ENCODE measurements around the gene LGALS4. TPM values are rescaled to one million over a fixed set of nuclear protein-coding genes. Genes with fewer than 3 reads are reported as not detected.

Gene LGALS4
- total and polyA plus RNA-seq, 9 of the 15 experiments (the other 6 are each of a cell fraction or from before 2014, with no cell fraction given), result 0.08 to 1.1 (median 0.30) TPM; not detected in 3

DNA sequence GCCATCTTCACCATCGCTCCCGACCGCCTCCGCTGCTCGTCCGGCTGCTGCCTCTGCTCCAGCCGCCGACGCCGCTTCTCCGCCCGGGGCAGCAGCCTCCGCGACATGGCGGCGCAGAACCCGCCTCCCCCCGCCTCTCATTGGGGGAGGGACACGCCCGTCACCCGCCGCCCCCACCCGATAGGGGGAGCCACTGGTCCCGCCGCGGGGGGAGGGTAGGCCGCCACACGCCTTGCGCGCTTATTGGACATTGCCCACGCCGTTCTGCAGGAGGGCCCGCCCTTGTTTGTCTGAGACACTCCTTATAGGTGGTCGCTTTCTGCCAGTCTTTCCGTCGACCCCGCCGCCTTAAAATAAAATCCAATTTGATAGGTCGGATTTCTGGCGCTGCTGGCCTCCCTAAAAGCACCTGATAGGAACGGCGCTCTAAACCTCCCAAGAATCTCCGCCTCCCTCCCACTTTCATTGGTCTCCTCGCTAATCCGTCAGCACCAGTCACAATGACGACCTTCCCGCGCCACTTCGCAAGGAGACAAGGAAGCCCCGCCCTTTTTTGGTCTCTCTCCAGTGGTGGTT lies 37.2 kb upstream of the LGALS4 start, which contains the start of gene HNRNPL (continued):
- TF ChIP-seq PPARD (CRISPR knock-in tag; IDR thresholded peaks at IDR 0.05) (no peak), SP2 (IDR thresholded peaks at IDR 0.05; ENCODE audit: extremely low read depth, low read depth, low read length, poor library complexity, severe bottlenecking) (peak; percentile 97), BACH1 (tag; IDR thresholded peaks at IDR 0.05) (no peak), CXXC5 (CRISPR knock-in tag; IDR thresholded peaks at IDR 0.05) (peak; percentile 88), SPI1 (IDR thresholded peaks at IDR 0.05; ENCODE audit: borderline replicate concordance, low read depth, low read length) (no peak), ZNF408 (CRISPR knock-in tag; IDR thresholded peaks at IDR 0.05; ENCODE audit: low read depth) (no peak), ZNF282 (CRISPR knock-in tag; IDR thresholded peaks at IDR 0.05) (no peak), NR2C2 (CRISPR knock-in tag; IDR thresholded peaks at IDR 0.05) (peak; percentile 74; the same call in 1 of the 2 replicates), NR2C2 (tag; IDR thresholded peaks at IDR 0.05) (peak; percentile 93), HIVEP1 (CRISPR knock-in tag; IDR thresholded peaks at IDR 0.05) (0 out of 2 replicates have a peak, but pooled peaks have one; percentile 24), HNRNPLL (IDR thresholded peaks at IDR 0.05; ENCODE audit: low read depth, low read length, poor library complexity, severe bottlenecking) (peak; percentile 70), JUNB (CRISPR knock-in tag; conservative IDR thresholded peaks at IDR 0.05) (no peak), LCOR (CRISPR knock-in tag; IDR thresholded peaks at IDR 0.05) (peak; percentile 82; the same call in 1 of the 2 replicates), GABPA (tag; conservative IDR thresholded peaks at IDR 0.05; ENCODE audit: low read depth) (no peak), HEY1 (CRISPR knock-in tag; IDR thresholded peaks at IDR 0.05; ENCODE audit: borderline replicate concordance) (no peak), GATAD2B (IDR thresholded peaks at IDR 0.05; ENCODE audit: borderline replicate concordance) (no peak), TAF1 (IDR thresholded peaks at IDR 0.05; ENCODE audit: control insufficient read depth, extremely low read depth, insufficient read depth, low read length, severe bottlenecking) (peak; percentile 75), STAG1 (CRISPR knock-in tag; IDR thresholded peaks at IDR 0.05; ENCODE audit: borderline replicate concordance) (no peak), ZNF232 (CRISPR knock-in tag; IDR thresholded peaks at IDR 0.05) (no peak), POLR2H (tag; IDR thresholded peaks at IDR 0.05; ENCODE audit: low read depth) (peak; percentile 65; the same call in 1 of the 2 replicates), CHD2 (IDR thresholded peaks at IDR 0.05; ENCODE audit: low read depth, low read length) (peak; percentile 93), ZNF324 (CRISPR knock-in tag; IDR thresholded peaks at IDR 0.05) (no peak), CSDE1 (IDR thresholded peaks at IDR 0.05) (peak in 1 of 2 experiments; percentile 81; a peak in 1 of 4 replicates), ZNF445 (CRISPR knock-in tag; IDR thresholded peaks at IDR 0.05; ENCODE audit: low read depth) (no peak), TAF7 (tag; IDR thresholded peaks at IDR 0.05) (0 out of 2 replicates have a peak, but pooled peaks have one; percentile 15)
- TF ChIP-seq, protein P1, sequence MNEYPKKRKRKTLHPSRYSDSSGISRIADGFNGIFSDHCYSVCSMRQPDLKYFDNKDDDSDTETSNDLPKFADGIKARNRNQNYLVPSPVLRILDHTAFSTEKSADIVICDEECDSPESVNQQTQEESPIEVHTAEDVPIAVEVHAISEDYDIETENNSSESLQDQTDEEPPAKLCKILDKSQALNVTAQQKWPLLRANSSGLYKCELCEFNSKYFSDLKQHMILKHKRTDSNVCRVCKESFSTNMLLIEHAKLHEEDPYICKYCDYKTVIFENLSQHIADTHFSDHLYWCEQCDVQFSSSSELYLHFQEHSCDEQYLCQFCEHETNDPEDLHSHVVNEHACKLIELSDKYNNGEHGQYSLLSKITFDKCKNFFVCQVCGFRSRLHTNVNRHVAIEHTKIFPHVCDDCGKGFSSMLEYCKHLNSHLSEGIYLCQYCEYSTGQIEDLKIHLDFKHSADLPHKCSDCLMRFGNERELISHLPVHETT (CRISPR knock-in tag; conservative IDR thresholded peaks at IDR 0.05 in 1 of 2, IDR thresholded peaks at IDR 0.05 in 1 of 2), result peak in 1 of 2 experiments; percentile 85; a peak in 2 of 4 replicates
